A204.1 (cell line): ENCODE data around the gene SMIM35.

Experiments
- FAIRE-seq: peaks from 2 replicates; lab custom pipeline; 2012; peaks lifted over from hg19 to GRCh38; lab: Jason Lieb, UNC

The SMIM35 gene

DNA sequence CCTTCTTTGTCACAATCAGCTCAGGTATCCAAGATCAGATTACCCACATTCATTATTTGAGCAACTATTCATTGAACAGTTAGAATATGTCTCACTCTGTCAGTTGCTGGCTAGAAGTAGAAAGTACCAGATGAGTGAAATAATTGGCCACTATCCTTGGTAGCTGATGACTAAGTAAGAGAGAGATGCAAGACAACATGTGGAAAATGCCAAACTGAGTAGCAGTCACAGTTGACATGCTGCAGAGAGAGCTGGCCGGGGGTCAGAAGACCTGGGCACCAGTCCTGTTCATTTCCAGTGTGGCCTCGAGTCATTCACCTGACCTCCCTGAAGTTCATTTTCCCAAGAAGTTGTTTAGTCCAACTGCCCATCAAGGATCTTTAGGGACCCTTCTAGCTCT is 22.5 kb upstream of the SMIM35 start:
- FAIRE-seq: no peak

DNA sequence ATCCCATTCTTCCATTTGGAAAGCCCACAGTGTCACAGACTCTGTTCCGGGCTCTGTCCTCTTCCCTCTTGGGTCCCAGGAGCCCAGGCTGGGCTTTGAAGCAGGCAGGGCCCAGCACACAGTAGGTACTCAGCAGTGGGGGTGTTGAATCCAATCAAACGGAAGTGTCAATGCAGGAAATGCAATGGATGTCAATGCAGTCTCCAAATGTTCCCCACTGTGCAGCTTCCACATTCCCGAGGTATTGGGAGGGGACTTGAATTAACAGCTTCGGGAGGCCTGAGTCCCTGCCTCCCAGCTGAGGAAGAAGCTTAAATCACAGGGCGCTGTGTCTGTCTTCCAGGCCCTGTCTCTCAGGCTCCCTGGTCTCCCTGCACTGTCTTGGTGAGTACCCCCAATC is 21.8 kb upstream of the SMIM35 start:
- no peak for FAIRE-seq

DNA sequence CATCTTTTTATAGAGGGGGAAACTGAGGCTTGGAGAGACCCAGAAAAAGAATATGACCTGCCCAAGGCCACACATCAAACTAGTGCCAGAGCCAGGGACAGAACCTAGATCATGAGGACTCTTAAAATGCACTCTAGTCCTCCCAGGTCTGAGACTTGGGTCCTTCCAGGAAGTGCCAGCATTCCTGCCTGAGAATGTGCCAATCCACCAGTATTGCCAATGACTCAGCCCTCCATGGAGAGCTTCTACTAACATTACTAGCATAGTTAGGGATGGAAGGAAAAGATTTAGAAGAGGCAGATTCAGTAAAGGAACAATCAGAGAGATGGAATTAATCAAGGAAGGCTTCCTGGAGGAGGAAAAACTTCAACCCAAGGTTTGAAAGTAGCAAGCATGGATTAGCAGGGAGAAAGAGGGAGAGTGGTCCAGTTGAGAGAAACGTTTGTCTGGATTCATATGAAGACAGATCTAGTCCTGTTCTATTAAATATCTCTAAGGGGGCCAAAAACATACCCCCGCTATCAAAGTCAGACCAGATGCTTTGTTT is 20.1 kb upstream of the SMIM35 start:
- FAIRE-seq: no peak

DNA sequence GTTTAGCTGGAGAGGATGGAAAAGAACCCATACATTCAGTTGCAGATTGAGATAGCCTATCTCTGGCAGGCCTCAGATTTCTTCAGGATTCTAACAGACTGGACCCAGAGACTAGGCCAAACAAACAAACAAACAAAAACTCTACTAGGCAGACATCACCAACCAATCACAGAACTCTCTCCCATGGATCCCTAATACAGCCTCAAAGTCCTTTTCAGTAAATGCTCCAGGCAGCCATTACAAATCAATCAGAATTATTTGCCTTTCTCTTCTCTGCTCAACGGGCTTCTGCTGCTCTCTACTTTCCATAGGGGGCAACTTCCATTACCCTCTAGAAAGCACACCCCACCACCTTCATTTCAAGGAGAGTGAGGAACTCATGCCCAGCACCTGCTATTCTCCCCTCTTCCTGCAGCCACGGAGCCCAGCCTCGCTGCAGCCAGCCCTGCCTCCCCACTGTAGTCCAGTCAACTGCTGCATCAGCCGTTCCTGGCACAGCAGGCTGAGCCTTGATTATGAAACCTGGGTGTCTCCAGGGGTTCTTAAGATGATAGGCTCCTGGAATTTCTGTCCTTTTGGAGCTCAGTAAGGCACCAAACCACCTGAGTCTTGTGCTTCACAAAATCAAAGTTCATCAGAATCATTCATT is 19.0 kb upstream of the SMIM35 start:
- no peak for FAIRE-seq

DNA sequence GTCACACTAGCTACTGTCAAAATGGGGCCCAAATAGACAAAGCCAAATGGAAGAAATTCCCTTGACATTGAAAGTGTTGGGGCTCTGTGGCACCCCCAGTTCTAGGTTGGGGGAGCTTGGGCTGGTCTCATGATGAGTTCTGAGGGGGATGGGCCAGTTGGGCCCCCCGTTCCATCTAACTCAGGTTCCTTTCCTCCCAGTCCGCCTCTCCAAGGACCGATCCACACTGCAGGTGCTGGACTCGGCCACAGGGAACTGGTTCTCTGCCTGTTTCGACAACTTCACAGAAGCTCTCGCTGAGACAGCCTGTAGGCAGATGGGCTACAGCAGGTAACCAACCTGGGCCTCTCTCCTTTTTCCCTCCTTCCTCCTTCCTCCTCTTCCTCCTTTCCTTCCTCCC is 17.7 kb upstream of the SMIM35 start:
- no peak for FAIRE-seq

DNA sequence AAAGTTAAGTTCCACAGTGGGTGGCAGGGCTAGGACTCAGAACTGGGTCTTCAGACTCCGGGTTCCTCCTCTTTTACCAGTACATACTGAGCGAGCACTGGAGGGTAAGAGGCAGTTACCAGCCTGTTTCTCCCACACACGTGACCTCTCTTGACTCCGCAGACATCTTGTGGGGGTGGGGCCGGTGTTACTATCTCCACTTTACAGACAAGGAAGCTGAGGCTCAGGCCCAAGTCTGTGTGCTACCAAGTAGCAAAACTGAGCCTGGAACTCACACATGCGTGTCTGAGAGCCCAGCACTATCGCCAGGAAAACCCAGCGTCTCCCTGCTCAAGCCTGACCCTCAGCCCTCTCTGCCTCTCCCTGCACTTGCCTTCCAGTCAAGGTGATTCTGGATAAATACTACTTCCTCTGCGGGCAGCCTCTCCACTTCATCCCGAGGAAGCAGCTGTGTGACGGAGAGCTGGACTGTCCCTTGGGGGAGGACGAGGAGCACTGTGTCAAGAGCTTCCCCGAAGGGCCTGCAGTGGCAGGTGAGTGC is 16.0 kb upstream of the SMIM35 start:
- no peak for FAIRE-seq

DNA sequence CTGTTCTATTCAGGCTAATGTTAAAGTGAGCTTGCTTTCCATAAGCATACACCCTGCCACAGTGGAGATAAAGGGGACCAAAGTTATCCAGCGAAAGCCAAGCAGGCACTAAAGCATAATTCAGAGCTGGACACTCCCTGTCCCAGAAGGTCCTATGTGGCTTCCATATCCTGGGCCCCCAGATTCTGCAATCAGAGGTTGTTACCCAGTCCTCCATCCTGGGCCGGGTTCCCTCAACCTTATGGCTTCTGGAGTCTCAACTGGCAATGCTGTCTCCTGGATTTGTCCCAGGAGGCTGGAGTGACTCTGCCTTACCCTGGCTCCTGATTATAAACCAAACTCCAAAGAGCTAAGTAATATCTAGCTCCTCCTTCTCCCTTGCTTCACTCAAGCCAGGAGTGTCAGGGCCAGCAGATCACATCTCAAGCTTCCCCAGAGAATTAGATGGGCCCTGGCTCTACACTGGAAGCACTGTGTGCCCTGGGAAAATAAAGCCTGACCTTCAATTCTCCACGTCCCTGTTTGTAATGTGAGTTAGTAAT is 14.0 kb upstream of the SMIM35 start:
- FAIRE-seq: no peak

DNA sequence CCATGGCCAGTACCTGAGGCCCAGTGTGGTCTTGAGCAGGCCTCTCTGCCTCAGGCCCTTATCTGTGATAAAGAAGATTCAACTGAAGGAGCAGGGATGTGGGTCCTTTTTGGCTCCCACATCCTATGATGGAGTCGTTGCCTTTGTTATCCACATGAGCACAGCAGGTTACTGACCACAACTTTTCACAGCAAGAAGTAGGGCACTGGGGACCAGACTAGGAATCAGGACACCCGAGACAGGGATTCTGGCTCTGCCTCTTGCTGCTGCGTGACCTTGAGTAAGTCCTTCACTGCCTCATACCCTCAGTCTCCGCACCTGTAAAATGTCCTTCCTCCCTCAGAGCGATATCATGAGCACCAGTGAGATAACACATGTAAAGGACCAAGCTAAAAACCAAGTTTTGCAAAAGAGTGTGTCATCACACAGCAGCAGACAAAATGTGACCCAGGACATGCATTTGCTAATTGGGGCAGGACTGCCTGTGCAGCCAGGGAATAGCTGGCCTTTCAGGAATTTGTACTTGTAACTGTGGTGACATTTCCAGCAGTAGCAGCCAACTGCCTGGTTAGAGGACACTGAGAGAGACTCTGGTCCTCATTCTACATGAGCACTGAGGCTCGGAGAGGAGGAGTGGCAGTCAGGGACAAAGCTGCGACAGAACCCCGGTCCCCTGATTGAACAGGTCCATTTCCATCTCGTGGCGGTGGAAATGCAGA is 13.2 kb upstream of the SMIM35 start:
- no peak for FAIRE-seq

DNA sequence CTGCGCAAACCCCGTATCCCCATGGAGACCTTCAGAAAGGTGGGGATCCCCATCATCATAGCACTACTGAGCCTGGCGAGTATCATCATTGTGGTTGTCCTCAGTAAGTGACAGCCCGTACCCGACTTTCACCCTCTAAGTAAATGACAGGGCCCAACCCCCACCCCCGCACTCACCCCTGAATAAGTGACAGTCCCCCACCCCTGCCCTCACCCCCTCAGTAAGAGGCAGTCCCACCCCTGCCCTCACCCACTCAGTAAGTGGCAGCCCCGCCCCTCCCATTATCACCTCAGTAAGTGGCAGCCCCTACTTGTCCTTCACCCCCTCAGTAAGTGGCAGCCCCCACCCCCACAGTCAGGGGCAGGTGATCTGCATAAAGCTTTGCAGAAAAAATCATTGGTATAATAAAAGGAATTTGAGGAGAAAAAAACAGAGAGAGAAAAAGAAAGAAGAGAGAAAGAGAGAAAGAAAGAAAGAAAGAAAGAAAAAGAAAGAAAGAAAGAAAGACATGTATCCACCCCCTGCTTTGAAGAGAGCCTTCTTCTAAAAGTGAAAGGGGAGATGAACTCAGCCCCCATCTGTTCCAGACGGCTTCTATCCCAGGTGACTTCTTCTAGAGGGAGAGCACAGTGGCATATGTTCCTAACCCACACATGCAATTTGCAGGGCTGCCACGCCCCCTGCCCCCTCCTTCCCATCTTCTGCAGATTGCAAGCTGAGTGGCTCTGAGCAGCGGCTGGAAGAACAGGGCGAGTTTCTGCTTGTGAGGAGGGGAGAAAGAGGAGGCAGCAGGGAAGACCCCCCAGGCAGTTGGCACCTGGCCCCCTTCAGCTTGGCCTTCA is 12.5 kb upstream of the SMIM35 start:
- no peak for FAIRE-seq

DNA sequence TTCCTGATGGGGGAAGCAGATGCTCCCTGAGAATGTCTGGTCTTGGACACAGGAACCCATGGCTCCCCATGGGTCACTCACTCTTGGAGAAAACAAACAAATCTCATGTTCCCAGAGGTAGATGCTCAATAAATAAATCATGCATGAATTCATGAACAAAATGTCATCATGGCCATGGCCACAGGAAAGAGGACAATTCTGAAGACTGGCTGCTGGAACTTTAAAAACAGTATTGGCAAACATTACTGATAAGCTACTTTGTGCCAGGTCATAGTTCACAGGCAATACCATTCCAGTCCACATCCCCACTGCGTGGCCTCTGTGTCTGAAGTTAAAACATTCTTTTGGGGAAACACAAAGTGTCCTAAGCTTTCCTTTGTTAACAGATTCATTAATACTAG is 9.2 kb upstream of the SMIM35 start:
- FAIRE-seq: no peak

DNA sequence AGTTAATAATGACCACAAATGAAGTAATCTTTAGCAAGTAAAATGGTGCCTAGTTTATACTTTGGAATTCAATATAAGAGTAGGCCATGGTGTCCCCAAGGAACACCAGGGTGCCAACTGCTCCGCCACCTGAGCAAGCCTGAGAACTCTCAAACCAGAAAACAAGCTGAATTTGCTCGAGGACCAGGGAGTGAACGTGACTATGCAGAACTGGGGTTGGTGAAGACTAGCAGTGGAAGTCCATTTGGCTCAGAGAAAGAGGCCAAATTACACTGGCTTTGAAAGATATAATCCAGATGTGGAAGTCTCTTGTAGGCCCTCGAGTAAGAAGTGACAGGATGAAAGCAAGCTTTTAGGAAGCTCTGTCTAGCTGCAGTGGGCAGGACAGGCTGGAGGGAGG is 8.7 kb upstream of the SMIM35 start:
- FAIRE-seq: no peak

DNA sequence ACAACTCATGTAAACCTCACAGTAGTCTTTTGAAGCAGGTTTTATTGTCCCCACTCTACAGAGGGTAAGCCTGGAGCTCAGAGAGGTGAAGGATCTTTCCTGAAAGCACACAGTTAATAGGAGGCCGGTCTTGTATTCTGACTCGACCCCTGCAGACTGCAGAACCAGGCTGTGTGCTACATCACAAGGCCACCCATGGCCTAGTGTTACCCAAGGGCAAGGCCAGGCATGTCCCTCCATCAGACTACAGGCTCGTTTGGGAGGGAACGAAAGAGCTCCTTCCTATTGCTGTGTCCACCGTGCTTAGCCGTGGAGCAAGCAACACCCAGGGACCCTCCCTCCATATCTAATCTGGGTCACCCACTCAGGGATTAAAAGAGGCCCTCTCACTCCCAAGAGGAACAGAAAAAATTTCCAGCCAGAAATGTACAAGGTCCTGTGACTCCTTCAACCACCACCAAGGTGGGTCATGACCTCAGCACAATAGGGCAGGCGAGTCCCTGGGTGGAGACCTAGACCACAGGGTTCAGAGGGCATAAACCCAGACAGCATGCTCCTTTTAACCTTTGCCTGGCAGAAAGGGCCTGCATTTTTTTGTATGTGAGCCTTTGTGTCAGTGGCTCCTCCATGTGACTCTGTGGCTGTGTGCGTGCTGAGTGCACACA is 6.3 kb upstream of the SMIM35 start:
- FAIRE-seq: no peak

DNA sequence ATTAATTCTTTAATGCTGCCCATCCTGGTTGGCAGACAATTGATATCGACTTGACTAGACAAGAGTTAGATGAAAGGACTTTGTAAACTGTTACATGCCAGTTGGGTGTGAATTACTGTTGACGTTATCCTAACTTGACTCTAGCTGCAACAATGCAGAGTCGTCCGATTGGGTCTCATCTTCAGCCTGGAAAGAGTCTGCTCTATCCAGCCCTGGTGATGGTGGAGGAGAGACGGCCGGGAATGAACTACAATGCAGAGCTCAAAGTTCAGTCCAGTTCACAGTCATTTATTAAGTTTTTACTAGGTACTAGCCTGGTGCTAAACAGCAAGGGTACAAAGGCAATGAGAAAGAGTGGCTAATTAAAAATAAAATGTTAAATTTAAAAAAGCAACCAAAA is 4.9 kb upstream of the SMIM35 start:
- no peak for FAIRE-seq

DNA sequence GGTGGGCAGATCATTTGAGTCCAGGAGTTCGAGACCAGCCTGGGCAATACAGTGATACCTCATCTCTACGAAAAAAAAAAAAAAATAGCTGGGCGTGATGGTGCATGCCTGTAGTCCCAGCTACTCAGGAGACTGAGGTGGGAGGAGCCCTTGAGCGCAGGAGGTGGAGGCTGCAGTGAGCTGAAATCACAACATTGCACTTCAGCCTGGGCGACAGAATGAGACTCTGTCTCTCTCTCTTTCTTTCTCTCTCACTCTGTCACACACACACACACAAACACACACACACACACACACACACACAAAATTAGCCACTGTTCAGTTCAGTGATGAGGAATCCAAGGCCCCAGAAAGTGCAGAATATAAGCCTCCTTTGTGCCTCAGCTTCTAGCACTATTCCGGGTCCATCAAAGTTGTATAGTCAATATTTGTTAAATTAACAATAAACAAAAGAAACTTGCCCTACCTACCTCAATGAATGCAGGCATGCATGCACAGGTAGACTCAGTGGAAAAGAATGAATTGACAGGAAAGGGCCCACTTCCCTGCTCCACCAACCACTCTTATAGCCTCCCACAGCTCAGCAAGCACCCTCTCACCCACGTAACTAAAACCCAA is 3.9 kb upstream of the SMIM35 start:
- no peak for FAIRE-seq

DNA sequence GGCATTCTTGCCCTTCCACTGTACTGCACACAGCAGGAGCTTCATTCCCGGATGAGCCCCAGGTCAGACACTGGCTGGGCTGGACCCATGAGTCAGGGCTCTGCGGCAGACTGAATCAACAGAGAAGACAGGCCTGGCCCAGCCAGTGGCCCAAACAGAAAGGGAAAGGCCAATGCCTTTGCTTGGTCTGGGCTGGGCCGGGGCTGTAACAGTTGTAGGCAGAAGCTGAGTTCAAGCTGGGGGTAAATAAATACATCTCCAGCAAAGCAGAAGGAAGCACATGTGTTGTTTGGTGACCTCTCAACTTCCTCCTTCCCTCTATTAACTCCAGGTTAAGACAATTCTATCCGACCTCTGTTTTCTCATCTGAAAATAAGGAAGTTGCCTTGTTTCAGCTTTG is 1.8 kb upstream of the SMIM35 start:
- no peak for FAIRE-seq

DNA sequence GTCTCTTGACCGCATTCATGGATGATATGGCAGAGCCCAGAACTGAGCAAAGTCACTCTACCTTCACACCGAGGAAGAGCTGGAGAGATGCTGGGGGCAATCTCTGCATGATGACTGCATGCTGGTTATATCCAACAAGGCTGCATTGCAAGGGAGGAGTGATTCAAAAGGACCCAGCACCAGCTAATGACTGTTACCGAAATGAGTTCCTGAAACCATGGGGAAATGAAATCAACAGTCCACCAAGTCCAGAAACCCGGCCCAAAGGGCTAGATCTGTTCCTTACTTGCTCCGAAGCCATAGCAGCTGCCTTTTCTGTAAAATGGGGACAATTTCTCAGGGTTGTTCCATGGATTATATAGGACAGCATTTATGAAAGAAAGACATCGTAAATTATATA is 1.2 kb upstream of the SMIM35 start:
- FAIRE-seq: no peak

DNA sequence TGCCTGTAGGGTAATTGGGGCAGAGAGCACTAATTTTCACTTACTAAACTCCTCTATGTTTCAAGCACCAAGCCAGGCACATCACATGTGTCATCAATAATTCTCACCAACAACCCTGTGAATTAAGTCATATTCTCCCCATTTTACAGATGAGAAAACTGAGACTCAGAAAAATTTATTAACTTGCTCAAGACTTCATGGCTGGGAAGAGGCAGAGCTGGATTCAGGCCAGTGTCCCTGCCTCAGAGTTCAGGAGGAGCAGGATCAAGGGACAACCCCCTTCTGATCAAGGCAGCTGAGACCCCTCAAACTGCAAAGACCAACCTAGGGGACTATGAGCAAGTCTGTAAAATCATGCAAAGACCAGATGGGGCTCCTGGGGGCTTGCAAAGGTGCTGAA is 2.1 kb downstream of the SMIM35 start:
- FAIRE-seq: no peak

DNA sequence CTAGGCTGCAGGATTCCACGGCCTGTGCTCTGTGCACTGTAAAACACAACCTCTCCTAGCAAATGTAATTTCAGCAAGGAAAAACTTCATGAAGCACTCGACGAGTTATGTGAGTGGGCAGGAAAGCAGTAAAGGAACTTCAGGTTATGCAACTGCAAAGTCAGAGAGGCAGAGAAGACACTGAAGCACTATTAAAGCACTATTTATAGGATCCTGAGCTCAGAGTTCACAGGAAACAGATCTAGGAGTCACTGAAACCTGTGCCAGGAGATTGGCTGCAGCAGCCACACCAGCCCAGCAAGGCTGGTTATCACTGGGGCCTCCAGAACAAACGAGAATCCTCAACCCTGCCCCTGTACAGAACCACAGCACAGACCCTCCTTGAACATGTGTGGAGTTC is 2.5 kb downstream of the SMIM35 start:
- FAIRE-seq: no peak

DNA sequence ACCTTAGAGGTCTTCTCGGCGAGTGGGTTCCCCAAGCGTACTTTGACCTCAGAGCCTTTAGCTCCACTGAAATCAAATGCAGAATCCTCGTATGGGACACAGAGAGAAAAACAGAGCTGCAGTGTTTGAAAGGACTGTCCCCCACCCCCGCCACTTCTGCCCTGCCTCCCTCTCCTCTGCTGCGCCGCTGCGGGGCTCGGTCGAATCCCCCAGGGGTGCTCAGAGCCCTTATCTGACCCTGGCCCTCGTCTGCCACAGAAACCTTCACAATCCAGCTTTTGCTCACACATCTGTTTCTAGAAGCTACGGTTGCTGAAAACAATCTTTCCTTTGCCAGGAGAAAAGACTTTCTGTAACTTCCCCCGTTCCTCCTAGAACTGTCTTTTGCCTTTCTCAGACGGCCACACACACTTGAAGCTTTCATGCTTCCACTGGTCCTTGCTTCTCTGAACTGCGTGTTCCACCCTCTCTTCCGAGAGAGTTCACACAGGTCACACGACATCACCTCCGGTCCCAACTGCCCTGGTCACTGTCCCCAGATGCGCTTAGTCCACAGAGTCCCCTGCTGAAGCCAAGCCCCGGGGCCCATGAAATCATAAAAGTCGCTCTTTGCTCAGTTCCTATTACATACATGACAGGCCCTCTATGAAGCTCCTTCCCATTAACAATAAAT is 3.7 kb downstream of the SMIM35 start:
- FAIRE-seq: no peak

DNA sequence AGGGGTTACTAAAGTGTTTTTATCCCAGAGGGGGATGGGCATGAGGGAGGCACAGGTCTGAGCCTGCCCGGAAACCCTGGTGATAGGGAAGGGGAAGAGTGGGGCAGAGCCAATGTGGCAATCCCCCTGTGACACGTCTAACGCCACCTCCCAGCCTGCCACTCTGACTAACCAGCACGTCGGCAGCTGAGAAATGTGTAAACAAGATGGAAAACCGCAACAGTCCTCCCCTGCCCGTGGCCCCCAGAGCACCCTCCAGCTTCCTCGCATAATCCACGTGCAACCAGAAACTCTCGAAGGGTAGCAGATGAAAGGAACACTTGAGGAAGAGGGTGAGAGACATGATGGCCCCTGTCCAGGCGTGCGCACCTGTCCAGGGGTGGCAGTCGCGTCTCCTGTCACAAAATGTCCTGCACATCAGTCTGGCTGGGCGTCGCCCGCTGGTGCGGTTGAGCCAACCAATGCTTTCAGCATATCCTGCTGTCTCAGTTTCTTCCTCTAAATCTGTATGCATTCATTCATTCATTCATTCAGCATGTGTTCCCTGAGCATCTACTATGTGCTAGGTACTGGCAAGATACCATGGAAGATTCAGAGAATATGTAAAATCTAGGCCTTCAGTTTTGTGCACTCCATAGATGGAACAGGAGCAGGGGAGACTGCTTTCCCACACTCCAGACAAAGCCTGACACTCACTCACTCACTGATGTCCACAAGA is 5.4 kb downstream of the SMIM35 start:
- FAIRE-seq: no peak
